GM12878 (cell line): ENCODE data around the gene OR9Q1. TPM values are rescaled to one million over a fixed set of nuclear protein-coding genes. Genes with fewer than 3 reads are reported as not detected.

Experiments used
- ATAC-seq: fragments of 200-7000 bp; cut with Tn5 transposase; 3 replicates; pipeline ENCODE4 v1.9.1; 2020; ENCODE audit warnings: mild to moderate bottlenecking, moderate library complexity
- BruUV-seq: library from RNA; stranded (reverse); fragments of 400-500 nt; replicated peaks from 2 replicates; lab custom pipeline; 2021; lab: Mats Ljungman, UMichigan
- CTCF ChIA-PET: fragments of 300-600 bp; sonication (Branson Sonifier 250); formaldehyde crosslinking; extraction: SDS; loops from one replicate; lab custom pipeline; 2021; ENCODE audit warnings: inconsistent platforms; lab: Yijun Ruan, JAX
- POLR2A ChIA-PET: fragments of 350-600 bp; formaldehyde crosslinking; extraction: SDS; loops from one replicate; lab custom pipeline; 2021; ENCODE audit warnings: inconsistent platforms; lab: Charles Lee
- RAD21 ChIA-PET: fragments of 300-600 bp; sonication (Branson Sonifier 250); formaldehyde crosslinking; loops from one replicate; lab custom pipeline; 2023; ENCODE audit warnings: antibody characterized with exemption; ENCODE audit not compliant: unreplicated experiment; lab: Charles Lee
- SMC1A ChIA-PET: fragments of 300-600 bp; sonication (Branson Sonifier 250); formaldehyde crosslinking; loops from one replicate; lab custom pipeline; 2023; ENCODE audit not compliant: unreplicated experiment, uncharacterized antibody; lab: Charles Lee
- DNase-seq: peaks from one replicate; pipeline ENCODE4 v3.0.0-alpha.2; 2011; ENCODE audit warnings: low read depth, low spot score
- FAIRE-seq: peaks from 3 replicates; lab custom pipeline; 2011; peaks lifted over from hg19 to GRCh38; lab: Jason Lieb, UNC
- H2AFZ ChIP-seq: 2 replicates; pipeline ENCODE4 v1.6.0; 2011; ENCODE audit warnings: low read depth, low read length, control low read depth; ENCODE audit not compliant: control insufficient read depth
- H3K27ac ChIP-seq: 2 replicates; pipeline ENCODE4 v1.5.1; 2011; ENCODE audit warnings: control low read depth; ENCODE audit not compliant: control insufficient read depth, insufficient read depth
- H3K27me3 ChIP-seq, 2 experiments: replicated peaks in 1 of 2; 2 replicates each; pipeline versions ENCODE4 v1.6.0 to v1.6.1; 2011; ENCODE audit warnings: low read length in 1 of 2; ENCODE audit not compliant: control insufficient read depth in 2 of 2, insufficient read depth in 2 of 2
- H3K36me3 ChIP-seq, 2 experiments: 2 replicates each; pipeline ENCODE4 v1.5.1; 2011; ENCODE audit warnings: low read length in 1 of 2; ENCODE audit not compliant: control insufficient read depth in 2 of 2, insufficient read depth in 2 of 2
- H3K4me1 ChIP-seq: 2 replicates; pipeline ENCODE4 v1.6.1; 2011; ENCODE audit warnings: mild to moderate bottlenecking, low read length, moderate library complexity, mixed read lengths; ENCODE audit not compliant: control insufficient read depth, insufficient read depth
- H3K4me2 ChIP-seq: 2 replicates; pipeline ENCODE4 v1.6.0; 2011; ENCODE audit warnings: control low read depth; ENCODE audit not compliant: control insufficient read depth, insufficient read depth
- H3K4me3 ChIP-seq: fragments of 200-600 bp; sonication (generic); 2 replicates; pipeline ENCODE4 v1.5.1; 2016
- H3K79me2 ChIP-seq: 2 replicates; pipeline ENCODE4 v1.6.0; 2011; ENCODE audit warnings: low read length; ENCODE audit not compliant: control insufficient read depth, insufficient read depth
- H3K9ac ChIP-seq: 2 replicates; pipeline ENCODE4 v1.8.0; 2011; ENCODE audit warnings: low read length, control low read depth, mixed read lengths; ENCODE audit not compliant: control insufficient read depth, insufficient read depth
- H3K9me3 ChIP-seq: replicated peaks from 3 replicates; pipeline ENCODE4 v1.5.1; 2011; ENCODE audit warnings: mild to moderate bottlenecking, low read length; ENCODE audit not compliant: control insufficient read depth, insufficient read depth
- H4K20me1 ChIP-seq: 2 replicates; pipeline ENCODE4 v1.6.0; 2011; ENCODE audit not compliant: control insufficient read depth, insufficient read depth
- BHLHE40 ChIP-seq, 2 experiments: fragments of 450-650 bp in 1 of 2; IDR thresholded peaks; 2 replicates each; pipeline ENCODE4 v1.6.1; 2011 to 2017; ENCODE audit warnings: low read depth in 2 of 2, borderline replicate concordance in 1 of 2, improper control_type of control experiment in 1 of 2, low read length in 1 of 2, mild to moderate bottlenecking in 1 of 2
- CEBPZ ChIP-seq: fragments of 150-350 bp; IDR thresholded peaks from 2 replicates; pipeline ENCODE4 v1.6.1; 2016; ENCODE audit warnings: low read depth, low read length
- HCFC1 ChIP-seq: fragments of 150-350 bp; IDR thresholded peaks from 2 replicates; pipeline ENCODE4 v1.6.1; 2014; ENCODE audit warnings: low read length
- KLF5 ChIP-seq: fragments of 450-650 bp; IDR thresholded peaks from 2 replicates; pipeline ENCODE4 v1.6.1; 2014; ENCODE audit warnings: mild to moderate bottlenecking; ENCODE audit not compliant: partially characterized antibody
- NFIC ChIP-seq: IDR thresholded peaks from 2 replicates; pipeline ENCODE4 v1.6.1; 2012; ENCODE audit warnings: low read depth, mild to moderate bottlenecking, inconsistent platforms, low read length, moderate library complexity
- NFXL1 ChIP-seq: fragments of 450-650 bp; IDR thresholded peaks from 2 replicates; pipeline ENCODE4 v1.6.1; 2017; ENCODE audit warnings: antibody characterized with exemption, mild to moderate bottlenecking, borderline replicate concordance
- POLR2AphosphoS2 ChIP-seq: IDR thresholded peaks from 2 replicates; pipeline ENCODE4 v1.6.1; 2011; ENCODE audit warnings: low read depth, mild to moderate bottlenecking, low read length, improper control_type of control experiment, moderate library complexity
- SIN3A ChIP-seq: IDR thresholded peaks from 2 replicates; pipeline ENCODE4 v1.6.1; 2012; ENCODE audit warnings: low read depth, low read length, improper control_type of control experiment
- ZNF622 ChIP-seq: fragments of 450-650 bp; IDR thresholded peaks from 2 replicates; pipeline ENCODE4 v1.6.1; 2017; ENCODE audit warnings: mild to moderate bottlenecking, inconsistent platforms
- ZSCAN29 ChIP-seq: fragments of 450-650 bp; IDR thresholded peaks from 2 replicates; pipeline ENCODE4 v1.6.1; 2017; ENCODE audit warnings: mild to moderate bottlenecking, moderate library complexity
- WGBS: methylation state at CpG from one replicate; pipeline ENCODE4 v1.1.6; 2016; ENCODE audit warnings: low lambda C conversion rate; ENCODE audit not compliant: insufficient replicate concordance, insufficient coverage; ENCODE audit errors: missing lambda C conversion rate; 5-methylcytosine and 5-hydroxymethylcytosine counted together
- in situ Hi-C: fragments of 300-500 bp; cut with MboI; formaldehyde crosslinking; loops from 9 replicates; pipeline ENCODE4 v1.14.3; 2018; ENCODE audit warnings: mixed read lengths
- intact Hi-C: fragments of 100-400 bp; cut with micrococcal nuclease; formaldehyde crosslinking; loops from one replicate; pipeline ENCODE4 v1.14.2; 2022; ENCODE audit not compliant: unreplicated experiment
- polyA plus RNA-seq, 11 experiments: library from polyadenylated mRNA; depleted of rRNA in 4 of 11; unstranded in 6 of 11; stranded (reverse) in 5 of 11; fragments of >200 nt; fragmentation: Nextera tagmentation in 4 of 11; fragmentation: Illumina TruSeq in 1 of 11; extraction: Ambion mirVana in 4 of 11; extraction: Trizol in 1 of 11; gene quantifications; 1 replicate in 1 of 11; 2 replicates in 10 of 11; pipeline versions ENCODE4 v1.2.1 to v1.2.3, GENCODE V29; 2011 to 2016; ENCODE audit warnings: inconsistent platforms in 2 of 11, missing spikeins in 2 of 11, low read depth in 1 of 11
- total RNA-seq, 4 experiments: library from RNA; depleted of rRNA in 3 of 4; stranded (reverse); fragments of >200 nt in 3 of 4; fragmentation: Illumina TruSeq in 1 of 4; extraction: Trizol in 1 of 4; gene quantifications; 2 replicates each; pipeline versions ENCODE4 v1.2.1 to v1.2.3, GENCODE V29; 2013 to 2021
- TF ChIP-seq, protein P1 (sequence below): fragments of 450-650 bp; IDR thresholded peaks from 2 replicates; pipeline ENCODE4 v1.6.1; 2014; ENCODE audit warnings: mild to moderate bottlenecking
- TF ChIP-seq, protein P2 (sequence below): fragments of 450-650 bp; IDR thresholded peaks from 2 replicates; pipeline ENCODE4 v1.6.1; 2017; ENCODE audit warnings: mild to moderate bottlenecking, moderate library complexity
- TF ChIP-seq, protein P3 (sequence below): IDR thresholded peaks from 2 replicates; pipeline ENCODE4 v1.6.1; 2012; ENCODE audit warnings: low read depth, low read length, improper control_type of control experiment

OR9Q1 gene
- total and polyA plus RNA-seq, 10 of the 15 experiments (the other 5 are each of a cell fraction or from before 2014, with no cell fraction given), result not detected

DNA sequence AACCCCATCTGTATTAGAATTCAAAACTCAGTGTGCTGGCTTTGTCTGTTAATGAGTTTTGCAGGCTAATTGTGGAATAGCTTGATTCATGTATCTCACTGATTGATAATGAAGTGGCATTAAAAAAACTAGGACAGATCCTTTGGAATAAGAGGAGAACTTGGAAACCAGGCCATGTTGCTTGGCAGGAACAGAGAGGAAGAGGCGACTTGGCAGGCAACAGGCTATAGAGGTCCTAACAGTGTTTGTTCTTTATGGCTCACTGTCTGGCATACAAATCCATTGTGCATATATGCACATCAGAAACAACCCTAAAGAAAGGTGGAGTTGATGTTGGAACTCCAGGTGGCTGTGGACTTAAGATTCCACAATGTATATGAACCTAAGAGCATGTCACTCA lies 119.1 kb downstream of the OR9Q1 start (continued):
- TF ChIP-seq NFXL1 (no peak), ZNF622 (no peak)

DNA sequence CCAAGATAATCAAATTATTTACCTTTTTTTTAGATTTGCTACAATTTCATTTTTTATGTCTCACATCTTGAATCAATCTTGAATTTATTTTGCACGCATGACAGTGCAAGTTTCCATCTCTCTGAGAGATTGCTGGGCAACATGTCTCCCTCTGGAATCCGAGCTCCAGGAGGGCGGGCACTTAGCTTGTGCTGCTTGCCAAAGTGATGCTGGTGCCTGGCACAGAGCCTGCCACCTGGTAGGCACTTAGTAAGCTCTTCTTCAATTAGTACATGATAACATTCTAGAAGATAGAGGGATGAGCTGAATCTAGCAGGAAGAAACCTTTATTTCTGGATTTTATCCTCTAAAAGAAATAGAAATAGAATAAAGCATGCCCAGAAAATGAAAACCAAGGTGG lies 129.1 kb downstream of the OR9Q1 start:
- H3K36me3 ChIP-seq, result no peaks in the 10 kb centered on the region
- H3K27ac ChIP-seq, result no peak overlapping the region
- H3K9me3 ChIP-seq, result no peaks in the 10 kb centered on the region
- CTCF ChIA-PET, result no interaction called here
- FAIRE-seq (no peak), ATAC-seq (no peak), DNase-seq (no peak)
- BruUV-seq, result no TSS peak
- H3K4me1 ChIP-seq, result no peaks in the 10 kb centered on the region
- H3K9ac ChIP-seq, result no peak overlapping the region
- no peaks in the 10 kb centered on the region for H4K20me1 ChIP-seq
- no peaks in the 10 kb centered on the region for H3K79me2 ChIP-seq
- no peak overlapping the region for H3K4me3 ChIP-seq
- H3K4me2 ChIP-seq, result no peak overlapping the region
- in situ Hi-C loops, result no loop called here
- POLR2A ChIA-PET, result no interaction called here
- intact Hi-C loops, result no loop called here
- WGBS, result 32% methylated on average over 3 of the region's 3 CpGs
- SMC1A ChIA-PET, result no interaction called here
- RAD21 ChIA-PET, result no interaction called here
- H3K27me3 ChIP-seq, result no peaks in the 10 kb centered on the region
- no peak overlapping the region for H2AFZ ChIP-seq
- TF ChIP-seq BHLHE40 (IDR thresholded peaks at IDR 0.05; ENCODE audit: borderline replicate concordance in 1 of 2, low read depth in 2 of 2, low read length in 1 of 2), result no peak
- TF ChIP-seq HCFC1, result no peak
- TF ChIP-seq, protein P1, sequence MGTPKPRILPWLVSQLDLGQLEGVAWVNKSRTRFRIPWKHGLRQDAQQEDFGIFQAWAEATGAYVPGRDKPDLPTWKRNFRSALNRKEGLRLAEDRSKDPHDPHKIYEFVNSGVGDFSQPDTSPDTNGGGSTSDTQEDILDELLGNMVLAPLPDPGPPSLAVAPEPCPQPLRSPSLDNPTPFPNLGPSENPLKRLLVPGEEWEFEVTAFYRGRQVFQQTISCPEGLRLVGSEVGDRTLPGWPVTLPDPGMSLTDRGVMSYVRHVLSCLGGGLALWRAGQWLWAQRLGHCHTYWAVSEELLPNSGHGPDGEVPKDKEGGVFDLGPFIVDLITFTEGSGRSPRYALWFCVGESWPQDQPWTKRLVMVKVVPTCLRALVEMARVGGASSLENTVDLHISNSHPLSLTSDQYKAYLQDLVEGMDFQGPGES, result no peak
- TF ChIP-seq, protein P2, sequence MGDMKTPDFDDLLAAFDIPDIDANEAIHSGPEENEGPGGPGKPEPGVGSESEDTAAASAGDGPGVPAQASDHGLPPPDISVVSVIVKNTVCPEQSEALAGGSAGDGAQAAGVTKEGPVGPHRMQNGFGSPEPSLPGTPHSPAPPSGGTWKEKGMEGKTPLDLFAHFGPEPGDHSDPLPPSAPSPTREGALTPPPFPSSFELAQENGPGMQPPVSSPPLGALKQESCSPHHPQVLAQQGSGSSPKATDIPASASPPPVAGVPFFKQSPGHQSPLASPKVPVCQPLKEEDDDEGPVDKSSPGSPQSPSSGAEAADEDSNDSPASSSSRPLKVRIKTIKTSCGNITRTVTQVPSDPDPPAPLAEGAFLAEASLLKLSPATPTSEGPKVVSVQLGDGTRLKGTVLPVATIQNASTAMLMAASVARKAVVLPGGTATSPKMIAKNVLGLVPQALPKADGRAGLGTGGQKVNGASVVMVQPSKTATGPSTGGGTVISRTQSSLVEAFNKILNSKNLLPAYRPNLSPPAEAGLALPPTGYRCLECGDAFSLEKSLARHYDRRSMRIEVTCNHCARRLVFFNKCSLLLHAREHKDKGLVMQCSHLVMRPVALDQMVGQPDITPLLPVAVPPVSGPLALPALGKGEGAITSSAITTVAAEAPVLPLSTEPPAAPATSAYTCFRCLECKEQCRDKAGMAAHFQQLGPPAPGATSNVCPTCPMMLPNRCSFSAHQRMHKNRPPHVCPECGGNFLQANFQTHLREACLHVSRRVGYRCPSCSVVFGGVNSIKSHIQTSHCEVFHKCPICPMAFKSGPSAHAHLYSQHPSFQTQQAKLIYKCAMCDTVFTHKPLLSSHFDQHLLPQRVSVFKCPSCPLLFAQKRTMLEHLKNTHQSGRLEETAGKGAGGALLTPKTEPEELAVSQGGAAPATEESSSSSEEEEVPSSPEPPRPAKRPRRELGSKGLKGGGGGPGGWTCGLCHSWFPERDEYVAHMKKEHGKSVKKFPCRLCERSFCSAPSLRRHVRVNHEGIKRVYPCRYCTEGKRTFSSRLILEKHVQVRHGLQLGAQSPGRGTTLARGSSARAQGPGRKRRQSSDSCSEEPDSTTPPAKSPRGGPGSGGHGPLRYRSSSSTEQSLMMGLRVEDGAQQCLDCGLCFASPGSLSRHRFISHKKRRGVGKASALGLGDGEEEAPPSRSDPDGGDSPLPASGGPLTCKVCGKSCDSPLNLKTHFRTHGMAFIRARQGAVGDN, result no peak
- no peak for TF ChIP-seq NFIC
- TF ChIP-seq NFXL1, result no peak
- TF ChIP-seq SIN3A, result no peak
- no peak for TF ChIP-seq KLF5
- TF ChIP-seq, protein P3, sequence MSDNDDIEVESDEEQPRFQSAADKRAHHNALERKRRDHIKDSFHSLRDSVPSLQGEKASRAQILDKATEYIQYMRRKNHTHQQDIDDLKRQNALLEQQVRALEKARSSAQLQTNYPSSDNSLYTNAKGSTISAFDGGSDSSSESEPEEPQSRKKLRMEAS, result no peak
- no peak for TF ChIP-seq CEBPZ
- TF ChIP-seq POLR2AphosphoS2, result no peak
- TF ChIP-seq ZNF622, result no peak
- no peak for TF ChIP-seq ZSCAN29
